HG02678 (cell line): ENCODE results near the gene SLC49A3.
"Not testable (repeated sequence)": the region's sequence is repeated elsewhere in the genome, so short reads cannot be mapped to it uniquely, and the experiment has no call there.

Experiments
- ATAC-seq: cut with Tn5 transposase; IDR thresholded peaks from one replicate; pipeline ENCODE4 v1.9.1; 2021; ENCODE audit warnings: mild to moderate bottlenecking, moderate library complexity; ENCODE audit not compliant: unreplicated experiment

The SLC49A3 gene

DNA sequence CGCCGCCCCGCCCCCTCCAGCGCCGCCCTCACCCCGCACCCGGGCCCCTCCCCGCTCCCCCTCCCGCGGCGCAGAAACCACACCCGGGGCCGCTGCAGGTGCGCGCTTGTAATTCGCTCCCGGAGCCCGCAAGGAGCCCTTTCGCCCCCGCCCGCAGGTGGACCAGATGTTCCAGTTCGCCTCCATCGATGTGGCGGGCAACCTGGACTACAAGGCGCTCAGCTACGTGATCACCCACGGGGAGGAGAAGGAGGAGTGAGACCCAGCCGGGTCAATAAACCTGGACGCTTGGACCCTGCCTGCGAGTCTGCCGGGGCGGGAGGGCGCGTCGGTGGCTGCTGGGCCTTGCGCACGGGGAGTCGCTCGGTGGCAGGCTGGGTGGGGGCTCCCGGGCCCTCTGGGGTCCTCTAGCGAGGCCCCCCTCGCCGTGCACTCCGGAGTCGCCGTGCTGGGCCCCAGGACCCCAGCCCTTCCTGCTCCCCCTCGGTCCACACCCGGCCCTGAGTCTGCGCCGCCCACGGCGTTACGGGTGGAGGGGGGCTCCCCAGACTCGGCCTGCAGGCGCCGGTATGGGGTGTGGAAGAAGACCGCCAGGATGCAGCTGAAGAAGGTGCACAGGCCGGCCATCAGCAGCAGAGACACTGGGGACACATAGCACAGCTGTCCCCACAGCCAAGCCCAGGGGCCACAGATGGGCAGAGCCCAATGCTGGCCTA is 7.1 kb downstream of the SLC49A3 start:
- ATAC-seq = no peak

GRCh38 chr4:680928-681645 is 7.9 kb downstream of the SLC49A3 start:
- ATAC-seq = peak; percentile 35

GRCh38 chr4:680551-680927 is 8.4 kb downstream of the SLC49A3 start:
- ATAC-seq = peak; percentile 18

GRCh38 chr4:680091-680490 is 8.9 kb downstream of the SLC49A3 start:
- ATAC-seq = no peak

- no peak for ATAC-seq
Measured at GRCh38 chr4:679629-680028, 9.3 kb downstream of the SLC49A3 start.

DNA sequence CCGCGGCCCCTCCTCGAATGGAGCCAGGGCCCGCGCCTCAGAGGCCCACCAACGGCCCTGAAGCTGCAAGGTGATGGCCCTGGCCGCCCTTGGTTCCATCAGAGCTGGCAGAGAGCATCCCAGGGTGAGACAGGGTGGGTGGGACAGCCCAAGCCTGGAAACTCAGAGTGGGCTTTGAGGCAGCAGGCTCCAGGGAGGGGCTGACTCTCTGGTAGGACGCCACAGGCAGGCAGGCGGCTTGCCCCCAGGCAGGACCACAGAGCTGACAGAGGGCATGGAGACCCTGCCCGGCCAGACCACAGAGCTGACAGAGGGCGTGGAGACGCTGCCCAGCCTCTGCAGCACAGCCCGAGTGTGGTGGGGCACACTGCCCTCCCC is 9.9 kb downstream of the SLC49A3 start:
- ATAC-seq = no peak

DNA sequence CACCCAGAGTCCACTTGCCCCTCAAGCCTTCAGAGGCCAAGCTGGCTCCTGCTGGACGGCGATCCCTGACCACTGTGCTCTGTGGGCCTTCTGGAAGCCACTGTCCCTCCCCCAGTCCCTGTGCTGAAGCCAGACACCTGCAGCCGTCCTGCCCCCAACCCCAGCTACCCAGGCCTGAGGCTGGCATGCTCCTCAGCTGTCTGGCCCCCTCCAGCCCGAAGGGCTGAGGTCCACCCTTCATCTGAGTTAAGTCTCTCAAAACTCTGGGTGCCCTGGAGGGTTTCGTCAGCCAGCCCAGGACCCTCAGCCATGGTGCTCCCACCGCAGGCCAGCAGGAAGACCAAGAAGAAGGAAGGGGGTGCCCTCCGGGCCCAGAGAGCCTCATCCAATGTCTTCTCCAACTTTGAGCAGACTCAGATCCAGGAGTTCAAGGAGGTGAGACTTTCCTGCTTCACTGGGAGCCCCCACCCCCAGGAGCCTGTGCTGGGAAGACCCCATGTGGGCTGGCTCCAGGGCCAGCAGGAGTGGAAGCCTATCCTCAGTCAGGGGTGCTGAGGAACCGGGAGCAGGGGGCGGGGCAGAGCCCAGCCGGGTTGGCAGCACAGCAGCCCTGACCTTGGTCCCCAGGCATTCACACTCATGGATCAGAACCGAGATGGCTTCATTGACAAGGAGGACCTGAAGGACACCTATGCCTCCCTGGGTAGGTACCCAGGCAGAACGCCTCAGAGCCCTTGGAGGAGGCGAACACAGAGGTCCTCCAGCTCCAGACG is 10.4 kb downstream of the SLC49A3 start:
- no peak for ATAC-seq

GRCh38 chr4:677431-678293 is 11.3 kb downstream of the SLC49A3 start:
- ATAC-seq = no peak

GRCh38 chr4:676871-677235 is 12.1 kb downstream of the SLC49A3 start:
- ATAC-seq = no peak

- ATAC-seq = peak; percentile 34
Measured at GRCh38 chr4:675980-676870, 12.7 kb downstream of the SLC49A3 start.

- ATAC-seq = peak; percentile 2
Measured at GRCh38 chr4:675036-675882, 13.7 kb downstream of the SLC49A3 start.

DNA sequence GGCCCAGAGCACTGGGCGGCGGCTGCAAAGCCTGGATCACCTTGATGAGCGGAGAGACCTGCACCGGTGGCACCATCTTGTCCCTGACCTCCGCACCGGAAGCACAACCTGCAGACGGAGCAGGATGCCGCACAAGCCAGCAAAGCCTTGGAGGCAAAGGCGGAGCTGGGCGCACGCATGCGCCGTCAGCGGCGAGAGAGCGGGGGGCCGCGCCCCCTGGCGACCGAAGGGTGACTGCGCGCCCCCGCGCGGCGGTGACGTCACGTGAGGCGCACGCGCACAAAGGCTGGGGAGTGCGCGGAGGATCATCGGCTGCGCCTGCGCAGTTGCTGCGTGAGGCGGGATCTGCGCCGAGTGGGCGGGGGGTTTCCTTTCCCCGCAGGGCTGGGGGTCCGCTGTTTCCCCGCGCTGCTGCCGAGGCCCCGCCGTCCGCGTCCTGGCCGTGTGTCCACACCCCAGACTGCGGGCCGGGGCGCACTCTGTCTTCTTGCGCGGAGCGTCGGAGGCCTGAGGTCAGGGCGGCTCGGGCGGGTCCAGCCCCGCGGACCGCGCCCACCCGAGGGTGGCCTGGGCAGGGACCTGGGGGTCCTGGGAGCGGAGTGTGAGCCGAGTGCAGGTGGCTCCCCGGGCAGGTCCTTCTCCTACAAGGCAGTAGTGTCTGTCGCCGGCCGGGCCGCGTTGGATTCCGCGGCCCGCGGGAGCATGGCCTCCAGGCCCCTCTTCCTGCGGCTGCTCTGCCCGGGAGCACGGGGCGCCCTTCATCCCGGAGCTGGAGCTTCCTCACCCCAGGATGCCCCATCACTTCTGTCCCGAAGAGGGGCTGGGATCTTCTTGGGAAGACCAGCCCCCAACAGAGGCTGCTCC is 14.5 kb downstream of the SLC49A3 start, which contains the start of the genes ATP5ME and MYL5:
Gene ATP5ME (minus strand): TSS at position 105 of the 864 bp plus-strand sequence. CDS start 29 bp downstream, at position 76.
Gene MYL5 (plus strand): TSS at position 371 of the 864 bp plus-strand sequence. CDS start 3,485 bp downstream, outside the sequence.
- ATAC-seq = peak; percentile 81

DNA sequence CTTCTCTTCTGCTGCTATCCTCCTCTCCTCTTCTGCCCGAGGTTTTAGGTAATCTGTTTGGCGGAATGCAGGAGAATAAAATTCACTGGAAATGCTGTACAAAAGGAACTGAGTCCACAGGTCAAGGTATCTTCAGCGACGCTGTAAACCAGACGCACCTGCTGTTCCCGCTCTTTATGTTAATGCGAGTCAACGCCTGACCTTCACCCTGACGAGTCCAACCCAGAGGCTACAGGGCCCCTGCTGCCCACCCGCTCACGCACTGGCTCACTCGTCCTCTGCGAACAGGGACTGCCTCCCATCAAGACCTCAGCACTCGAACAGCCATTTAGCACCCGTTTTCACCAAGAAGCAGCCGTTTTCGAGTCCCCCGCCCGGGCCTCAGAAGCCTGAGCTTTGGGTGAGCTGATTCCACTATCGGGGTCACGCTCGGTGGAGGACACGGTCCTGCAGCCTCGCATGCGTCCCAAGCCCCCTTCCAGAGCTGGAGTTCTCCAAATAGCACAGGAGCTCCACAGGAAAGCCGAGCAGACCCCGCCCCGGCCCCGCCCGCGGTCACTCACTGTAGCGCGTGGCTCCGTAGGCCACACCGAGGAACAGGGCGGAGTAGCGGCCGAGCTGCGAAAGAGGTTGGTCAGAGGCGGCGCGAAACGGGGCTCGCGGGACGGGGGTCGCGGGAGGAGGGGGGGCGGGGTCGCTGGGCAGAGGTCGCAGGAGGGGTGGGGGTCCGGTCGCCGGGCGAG is 15.4 kb downstream of the SLC49A3 start:
- peak; percentile 0 for ATAC-seq

DNA sequence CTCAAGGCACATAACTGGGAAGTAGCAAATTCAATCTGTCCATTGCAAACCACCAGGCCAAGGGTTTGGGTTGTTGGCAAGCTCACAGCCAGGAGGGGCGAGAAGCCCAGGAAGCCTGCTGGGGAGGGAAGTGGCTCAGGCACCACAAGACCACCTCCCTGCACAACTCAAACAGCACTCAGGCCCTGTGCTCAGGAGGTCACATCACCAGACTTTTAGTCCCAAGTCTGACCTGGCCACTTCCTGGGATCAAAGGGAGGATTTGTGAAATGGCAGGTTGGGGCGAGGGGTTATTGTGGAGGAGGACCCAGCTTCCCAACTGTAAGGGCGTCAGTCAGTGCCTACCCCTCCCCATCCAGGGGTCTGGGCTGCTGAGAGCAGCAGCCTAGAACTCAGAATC is 17.2 kb downstream of the SLC49A3 start:
- ATAC-seq = no peak

DNA sequence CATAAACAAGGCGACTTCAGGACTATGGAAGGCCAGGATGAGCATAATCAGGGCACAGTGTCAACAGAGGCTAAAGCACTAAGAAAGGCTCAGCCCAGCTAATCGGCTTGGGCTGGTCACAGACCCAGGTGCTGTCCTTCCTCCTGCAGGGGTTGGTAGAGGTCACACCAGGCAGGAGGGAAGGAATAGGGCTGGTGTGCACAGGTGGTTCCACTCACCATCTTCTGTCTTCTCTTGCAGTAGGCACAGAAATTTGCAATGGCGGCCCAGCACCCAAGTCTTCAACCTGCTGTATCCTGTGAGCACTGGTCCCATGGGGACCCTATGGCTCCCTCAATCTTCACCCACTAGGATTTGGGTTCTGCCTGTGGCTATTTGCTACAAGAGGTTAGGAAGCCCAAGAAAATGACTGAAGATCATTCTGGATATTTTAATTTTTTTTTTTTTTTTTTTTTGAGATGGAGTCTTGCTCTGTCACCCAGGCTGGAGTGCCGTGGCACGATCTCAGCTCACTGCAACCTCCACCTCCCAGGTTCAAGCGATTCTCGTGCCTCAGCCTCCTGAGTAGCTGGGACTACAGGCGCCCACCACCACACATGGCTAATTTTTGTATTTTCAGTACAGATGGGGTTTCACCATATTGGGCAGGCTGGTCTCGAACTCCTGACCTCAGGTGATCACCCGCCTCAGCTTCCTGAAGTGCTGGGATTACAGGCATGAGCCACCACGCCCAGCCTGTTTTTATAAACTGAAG is 19.0 kb downstream of the SLC49A3 start:
- ATAC-seq = not testable (repeated sequence)

DNA sequence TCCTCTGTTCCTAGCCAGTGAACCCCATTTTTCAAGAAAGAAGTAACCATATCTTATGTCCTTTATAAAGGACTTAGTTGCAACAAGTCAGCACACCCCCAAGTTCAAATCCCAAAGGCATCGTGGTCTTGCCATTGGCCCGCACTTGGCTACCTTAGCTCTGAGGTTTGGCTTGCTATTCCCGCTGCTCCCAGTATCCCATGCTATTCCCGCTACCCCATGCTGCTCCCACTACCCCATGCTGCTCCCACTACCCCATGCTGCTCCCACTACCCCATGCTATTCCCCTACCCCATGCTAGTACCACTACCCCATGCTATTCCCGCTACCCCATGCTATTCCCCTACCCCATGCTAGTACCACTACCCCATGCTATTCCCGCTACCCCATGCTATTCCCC is 20.7 kb downstream of the SLC49A3 start:
- not testable (repeated sequence) for ATAC-seq
